K562 (cell line): ENCODE data around the gene OPRD1. TPM values are rescaled to one million over a fixed set of nuclear protein-coding genes. Genes with fewer than 3 reads are reported as not detected.

Experiments used
- BRD4 ChIP-seq: fragments of 200-600 bp; sonication (generic); IDR thresholded peaks from 2 replicates; pipeline ENCODE4 v1.6.1; 2017; ENCODE audit warnings: inconsistent platforms
- BRD9 ChIP-seq: fragments of 450-650 bp; IDR thresholded peaks from 2 replicates; pipeline ENCODE4 v1.6.1; 2018; ENCODE audit warnings: low read depth; ENCODE audit not compliant: partially characterized antibody
- E2F3 ChIP-seq: fragments of 250-450 bp; sonication (Bioruptor Pico); IDR thresholded peaks from 2 replicates; pipeline ENCODE4 v1.4.0; 2020; ENCODE audit warnings: mild to moderate bottlenecking
- FIP1L1 ChIP-seq: fragments of 200-400 bp; formaldehyde crosslinking; IDR thresholded peaks from 2 replicates; pipeline ENCODE4 v1.6.1; 2018; ENCODE audit warnings: mild to moderate bottlenecking, low read depth, low read length; ENCODE audit not compliant: poor library complexity, severe bottlenecking
- FOXJ3 ChIP-seq: sonication (generic); formaldehyde crosslinking; IDR thresholded peaks from 2 replicates; pipeline ENCODE4 v1.4.0; 2020; ENCODE audit warnings: mild to moderate bottlenecking, missing genetic modification reagents
- IFI16 ChIP-seq: fragments of 250-450 bp; sonication (Bioruptor Pico); IDR thresholded peaks from 2 replicates; pipeline ENCODE4 v2.1.2; 2022; ENCODE audit warnings: mild to moderate bottlenecking, inconsistent platforms
- KLF16 ChIP-seq: IDR thresholded peaks from 2 replicates; pipeline ENCODE4 v1.6.1; 2016; ENCODE audit warnings: antibody characterized with exemption
- KLF6 ChIP-seq: fragments of 250-450 bp; sonication (Bioruptor Pico); IDR thresholded peaks from 2 replicates; pipeline ENCODE4 v1.4.0; 2020; ENCODE audit warnings: mild to moderate bottlenecking, moderate library complexity, borderline replicate concordance
- MCM2 ChIP-seq: fragments of 450-650 bp; IDR thresholded peaks from 2 replicates; pipeline ENCODE4 v1.6.1; 2017; ENCODE audit warnings: low read depth, mild to moderate bottlenecking
- MIER1 ChIP-seq: fragments of 450-650 bp; IDR thresholded peaks from 2 replicates; pipeline ENCODE4 v1.6.1; 2016; ENCODE audit warnings: antibody characterized with exemption, mild to moderate bottlenecking, low read depth
- NCOA6 ChIP-seq: fragments of 450-650 bp; IDR thresholded peaks from 2 replicates; pipeline ENCODE4 v1.6.1; 2017; ENCODE audit warnings: mild to moderate bottlenecking
- NKRF ChIP-seq: fragments of 450-650 bp; IDR thresholded peaks from 2 replicates; pipeline ENCODE4 v1.6.1; 2016; ENCODE audit warnings: borderline replicate concordance
- NR4A1 ChIP-seq, 2 experiments: fragments of 250-450 bp in 1 of 2; fragments of 450-650 bp in 1 of 2; sonication (Bioruptor Pico) in 1 of 2; IDR thresholded peaks; 2 replicates each; pipeline versions ENCODE4 v1.4.0 to v1.6.1; 2016 to 2020; ENCODE audit warnings: mild to moderate bottlenecking in 2 of 2, missing compliant biosample characterization in 1 of 2, missing genetic modification characterization in 1 of 2, moderate library complexity in 1 of 2
- RB1 ChIP-seq: fragments of 450-650 bp; IDR thresholded peaks from 2 replicates; pipeline ENCODE4 v1.6.1; 2017; ENCODE audit warnings: low read depth, mild to moderate bottlenecking
- SIN3A ChIP-seq, 2 experiments: fragments of 150-350 bp in 1 of 2; IDR thresholded peaks; 2 replicates each; pipeline ENCODE4 v1.6.1; 2011 to 2016; ENCODE audit warnings: borderline replicate concordance in 2 of 2, low read depth in 2 of 2, low read length in 2 of 2, mild to moderate bottlenecking in 2 of 2, moderate library complexity in 2 of 2; ENCODE audit not compliant: control insufficient read depth in 1 of 2
- SMAD4 ChIP-seq: fragments of 250-450 bp; sonication (Bioruptor Pico); conservative IDR thresholded peaks from 2 replicates; pipeline ENCODE4 v1.8.0; 2021; ENCODE audit warnings: inconsistent platforms, mild to moderate bottlenecking, moderate library complexity
- TEAD4 ChIP-seq, 2 experiments: sonication (generic) in 1 of 2; formaldehyde crosslinking in 1 of 2; IDR thresholded peaks; 2 replicates each; pipeline versions ENCODE4 v1.6.1 to v1.8.0; 2012 to 2022; ENCODE audit warnings: borderline replicate concordance in 1 of 2, inconsistent platforms in 1 of 2, low read length in 1 of 2, mild to moderate bottlenecking in 1 of 2, missing genetic modification reagents in 1 of 2
- ZFX ChIP-seq: sonication (generic); formaldehyde crosslinking; IDR thresholded peaks from 2 replicates; pipeline ENCODE4 v1.8.0; 2022; ENCODE audit warnings: mild to moderate bottlenecking, missing genetic modification reagents, moderate library complexity
- ZNF212 ChIP-seq: fragments of 450-650 bp; formaldehyde crosslinking; IDR thresholded peaks from 2 replicates; pipeline ENCODE4 v1.4.0; 2020; ENCODE audit warnings: mild to moderate bottlenecking
- polyA plus RNA-seq, 8 experiments: library from polyadenylated mRNA; depleted of rRNA in 4 of 8; stranded (reverse) in 5 of 8; unstranded in 3 of 8; fragments of >200 nt; fragmentation: Nextera tagmentation in 2 of 8; fragmentation: Illumina TruSeq in 1 of 8; extraction: Ambion mirVana in 2 of 8; extraction: Trizol in 1 of 8; gene quantifications; 2 replicates each; pipeline versions ENCODE4 v1.2.1 to v1.2.3, GENCODE V29; 2011 to 2014; ENCODE audit warnings: inconsistent platforms in 1 of 8, missing spikeins in 1 of 8
- total RNA-seq, 7 experiments: library from RNA; depleted of rRNA in 6 of 7; stranded (reverse); fragments of >200 nt in 6 of 7; fragmentation: Illumina TruSeq in 2 of 7; extraction: Trizol in 2 of 7; gene quantifications; 2 replicates each; pipeline versions ENCODE4 v1.2.1 to v1.2.3, GENCODE V29; 2011 to 2021; ENCODE audit warnings: low replicate concordance in 1 of 7
- TF ChIP-seq, protein P1 (sequence below), 2 experiments: IDR thresholded peaks; 2 replicates each; pipeline ENCODE4 v1.6.1; 2011; ENCODE audit warnings: borderline replicate concordance in 1 of 2, control low read depth in 1 of 2, low read depth in 1 of 2, low read length in 1 of 2, mild to moderate bottlenecking in 1 of 2, mixed read lengths in 1 of 2, moderate library complexity in 1 of 2; ENCODE audit not compliant: insufficient read depth in 1 of 2, insufficient read length in 1 of 2, poor library complexity in 1 of 2, severe bottlenecking in 1 of 2; ENCODE audit errors: extremely low read depth in 1 of 2

OPRD1 gene
- total and polyA plus RNA-seq, 9 of the 15 experiments (the other 6 are each of a cell fraction or from before 2014, with no cell fraction given) = under 0.01 to 0.03 (median under 0.01) TPM; not detected in 6

DNA sequence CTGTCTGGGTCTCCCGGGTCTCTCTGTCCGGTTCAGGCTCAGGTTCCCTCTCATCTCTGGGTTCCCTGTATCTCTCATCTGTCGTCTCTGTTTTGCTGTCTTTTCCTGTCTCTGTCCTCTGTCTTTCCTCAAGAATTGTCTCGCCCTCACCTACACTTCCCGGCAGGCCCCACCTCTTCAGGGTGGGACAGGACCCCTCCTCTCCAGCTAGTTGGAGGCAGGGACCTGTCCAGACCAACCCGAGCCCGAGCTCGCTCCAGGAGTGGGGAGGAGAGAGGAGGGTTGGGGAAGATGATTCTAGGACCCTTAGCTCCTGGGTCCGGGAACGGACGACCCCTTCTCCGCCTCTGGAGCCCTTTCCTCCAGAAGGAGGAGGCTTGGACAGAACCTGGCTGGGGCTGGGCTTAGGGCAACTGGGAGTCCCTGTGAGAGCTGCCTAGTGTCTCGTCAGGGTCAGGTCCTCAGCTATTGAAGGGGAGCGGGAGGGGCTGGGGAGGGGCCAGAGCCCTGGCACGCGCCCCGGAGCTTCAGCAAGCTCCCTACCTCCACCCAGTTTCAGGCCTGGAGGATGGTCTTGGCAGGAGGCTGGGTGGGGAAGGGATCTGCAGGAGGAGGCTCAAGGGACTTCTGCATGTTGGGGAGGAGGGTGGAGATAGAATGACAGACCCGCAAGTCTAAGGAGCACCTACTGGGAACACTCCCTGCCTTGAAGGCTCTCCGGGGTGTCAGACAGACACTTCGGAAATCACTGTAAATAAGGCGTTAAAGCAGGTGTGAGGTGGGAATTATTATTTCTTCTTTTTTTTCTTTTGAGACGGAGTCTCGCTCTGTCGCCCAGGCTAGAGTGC lies 76.1 kb downstream of the OPRD1 start (continued):
- 0 out of 2 replicates have a peak, but pooled peaks have one; percentile 16 for TF ChIP-seq MIER1
- 0 out of 2 replicates have a peak, but pooled peaks have one; percentile 37 for TF ChIP-seq E2F3 (CRISPR knock-in tag)
- no peak for TF ChIP-seq ZNF212 (CRISPR knock-in tag)
- TF ChIP-seq ZFX = 0 out of 2 replicates have a peak, but pooled peaks have one; percentile 5
- TF ChIP-seq KLF6 (CRISPR knock-in tag) = no peak
- TF ChIP-seq NCOA6 = no peak
- no peak for TF ChIP-seq KLF16
- TF ChIP-seq FOXJ3 (CRISPR knock-in tag) = no peak
- no peak for TF ChIP-seq IFI16 (CRISPR knock-in tag)
- TF ChIP-seq NKRF = peak; percentile 69
- no peak for TF ChIP-seq TEAD4 (IDR thresholded peaks at IDR 0.05; ENCODE audit: low read length)
- 0 out of 2 replicates have a peak, but pooled peaks have one; percentile 14 for TF ChIP-seq TEAD4 (CRISPR knock-in tag; IDR thresholded peaks at IDR 0.05; ENCODE audit: borderline replicate concordance)
- TF ChIP-seq FIP1L1 = no peak
- 0 out of 2 replicates have a peak, but pooled peaks have one; percentile 14 for TF ChIP-seq SMAD4
- TF ChIP-seq NR4A1 (CRISPR knock-in tag; IDR thresholded peaks at IDR 0.05) = peak; percentile 60; the same call in 1 of the 2 replicates
- no peak for TF ChIP-seq NR4A1 (tag; IDR thresholded peaks at IDR 0.05)
- 0 out of 2 replicates have a peak, but pooled peaks have one; percentile 33 for TF ChIP-seq MCM2
- TF ChIP-seq, protein P1, sequence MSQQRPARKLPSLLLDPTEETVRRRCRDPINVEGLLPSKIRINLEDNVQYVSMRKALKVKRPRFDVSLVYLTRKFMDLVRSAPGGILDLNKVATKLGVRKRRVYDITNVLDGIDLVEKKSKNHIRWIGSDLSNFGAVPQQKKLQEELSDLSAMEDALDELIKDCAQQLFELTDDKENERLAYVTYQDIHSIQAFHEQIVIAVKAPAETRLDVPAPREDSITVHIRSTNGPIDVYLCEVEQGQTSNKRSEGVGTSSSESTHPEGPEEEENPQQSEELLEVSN (IDR thresholded peaks at IDR 0.05; ENCODE audit: borderline replicate concordance in 1 of 2, extremely low read depth in 1 of 2, insufficient read depth in 1 of 2, insufficient read length in 1 of 2, low read depth in 1 of 2, low read length in 1 of 2, poor library complexity in 1 of 2, severe bottlenecking in 1 of 2) = peak in 1 of 2 experiments; percentile 38
- TF ChIP-seq BRD4 = no peak
- peak; percentile 49 for TF ChIP-seq BRD9
- TF ChIP-seq SIN3A (IDR thresholded peaks at IDR 0.05; ENCODE audit: borderline replicate concordance in 2 of 2, control insufficient read depth in 1 of 2, low read depth in 2 of 2, low read length in 2 of 2) = 0 out of 4 replicates have a peak, but pooled peaks of 1 of the 2 experiments have one; percentile 23
- peak; percentile 57; the same call in 1 of the 2 replicates for TF ChIP-seq RB1
